8988T (cell line): ENCODE measurements around the gene WHRN.

Source experiments
- DNase-seq: peaks from one replicate; pipeline ENCODE4 v3.0.0; 2011

WHRN gene

GRCh38 chr9:114414346-114414745 lies 90.9 kb downstream of the WHRN start:
- no peak for DNase-seq

GRCh38 chr9:114413861-114414301 lies 91.4 kb downstream of the WHRN start:
- DNase-seq, result no peak

- no peak for DNase-seq
Observed at GRCh38 chr9:114412048-114412683, 93.1 kb downstream of the WHRN start.

DNA sequence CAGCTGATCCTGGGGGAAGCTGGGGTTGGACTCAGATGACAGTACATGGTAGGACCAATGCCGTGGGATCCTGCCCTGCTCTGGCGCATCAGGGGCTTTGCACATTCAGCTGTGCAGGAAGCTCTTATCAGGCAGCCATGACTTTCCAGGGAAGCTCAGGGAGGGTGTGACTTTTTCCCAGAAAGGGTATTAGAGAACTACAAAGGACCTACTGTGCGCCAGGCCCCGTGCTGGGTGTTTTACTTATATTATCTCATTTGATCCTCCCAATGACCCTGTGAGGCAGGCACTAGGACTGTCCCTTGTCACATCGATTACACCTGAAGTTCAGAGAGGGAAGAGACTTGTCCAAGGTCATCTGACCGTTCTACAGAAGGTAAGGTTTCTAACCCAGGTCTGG lies 93.8 kb downstream of the WHRN start:
- no peak for DNase-seq

GRCh38 chr9:114410910-114411309 lies 94.4 kb downstream of the WHRN start:
- no peak for DNase-seq

- DNase-seq, result no peak
Observed at GRCh38 chr9:114409842-114410241, 95.4 kb downstream of the WHRN start.

- DNase-seq, result no peak
Observed at GRCh38 chr9:114409103-114409780, 96.0 kb downstream of the WHRN start.

DNA sequence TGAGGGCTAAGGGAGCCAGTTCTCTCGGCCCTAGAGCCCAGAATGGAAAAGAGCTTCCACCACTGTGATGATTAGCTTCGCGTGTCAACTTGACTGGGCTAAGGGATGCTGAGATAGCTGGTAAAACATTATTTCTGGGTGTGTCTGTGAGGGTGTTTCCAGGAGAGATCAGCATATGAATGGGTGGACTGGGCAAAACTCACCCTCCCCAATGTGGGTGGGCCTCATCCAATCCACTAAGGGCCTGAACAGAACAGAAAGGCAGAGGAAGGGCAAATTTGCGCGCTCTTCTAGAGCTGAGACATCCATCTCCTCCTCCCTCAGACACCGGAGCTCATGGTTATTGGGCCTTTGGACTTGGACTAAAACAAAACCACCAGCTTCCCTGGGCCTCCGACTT lies 96.6 kb downstream of the WHRN start:
- DNase-seq, result no peak

- no peak for DNase-seq
Observed at GRCh38 chr9:114407889-114408288, 97.4 kb downstream of the WHRN start.

DNA sequence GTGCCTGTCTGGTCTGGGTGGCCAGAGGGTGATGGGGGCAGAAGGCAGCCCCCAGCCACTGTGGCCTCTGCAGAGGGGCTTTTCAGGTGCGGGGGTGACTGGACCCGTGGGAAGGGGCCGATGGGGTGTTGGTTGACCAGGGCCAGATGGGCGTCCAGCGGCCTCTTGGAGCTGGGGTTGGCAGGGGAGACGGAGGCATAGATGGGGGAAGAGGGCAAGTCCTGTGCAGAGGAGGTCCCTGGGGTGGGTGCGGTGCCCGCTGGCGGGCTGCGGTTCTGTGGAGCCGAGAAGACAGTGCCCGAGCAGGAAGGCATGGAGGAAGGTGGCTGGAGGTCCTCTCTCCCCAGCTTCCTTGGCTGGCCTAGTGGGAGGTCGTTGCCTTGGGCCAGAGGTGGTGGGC lies 98.8 kb downstream of the WHRN start:
- no peak for DNase-seq

DNA sequence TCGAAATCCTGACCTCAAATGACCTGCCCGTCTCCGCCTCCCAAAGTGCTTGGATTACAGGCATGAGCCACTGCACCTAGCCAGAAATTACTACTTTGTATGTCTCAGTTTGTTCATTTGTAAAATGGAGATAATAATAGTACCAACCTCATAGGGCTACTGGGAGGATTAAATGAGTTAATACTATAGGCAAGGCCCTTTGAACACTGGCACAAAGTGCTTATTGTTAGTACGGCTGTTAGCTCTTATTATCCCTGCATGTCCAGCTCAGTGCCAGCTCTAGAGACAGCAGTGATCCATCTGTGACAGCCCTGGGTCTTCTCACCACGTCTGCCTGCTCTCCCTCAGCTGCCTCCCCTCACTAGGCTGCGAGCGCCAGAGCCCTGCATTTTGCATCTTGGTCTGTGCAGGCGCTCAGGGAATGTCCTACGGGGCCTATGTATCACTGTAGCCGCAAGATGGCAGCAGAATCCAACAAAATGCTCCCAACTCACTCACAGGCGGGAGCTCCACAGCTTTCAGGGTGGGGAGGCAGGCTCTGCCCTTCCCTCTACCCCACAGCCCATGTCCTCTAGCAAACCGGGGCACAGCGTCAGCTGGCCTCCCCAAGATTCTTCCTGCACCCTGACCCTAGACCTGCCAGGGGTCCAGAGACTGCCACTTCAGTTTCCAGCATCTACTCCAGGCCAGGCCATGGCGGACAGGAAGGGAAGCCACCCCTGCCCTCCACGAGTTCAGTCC lies 99.8 kb downstream of the WHRN start:
- peak; percentile 93 for DNase-seq

DNA sequence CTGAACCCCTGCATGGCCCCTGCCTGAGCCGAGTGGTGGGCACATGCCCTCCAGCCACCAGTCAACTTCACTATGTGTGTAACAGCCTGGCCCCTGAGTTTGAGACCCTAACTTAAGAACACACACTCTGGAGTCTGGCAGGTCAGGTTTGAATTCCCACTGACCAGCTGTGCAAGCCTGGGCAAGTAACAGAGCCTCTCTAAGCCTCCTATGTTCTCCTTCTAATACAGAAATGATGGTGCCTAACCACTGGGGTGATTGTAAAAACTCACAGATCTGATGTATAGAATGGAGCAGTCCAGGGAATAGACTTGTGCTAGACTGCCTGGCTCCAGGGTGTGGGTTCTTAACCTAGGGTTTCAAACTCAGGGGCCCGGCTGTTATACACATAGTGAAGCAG lies 100.7 kb downstream of the WHRN start:
- no peak for DNase-seq

DNA sequence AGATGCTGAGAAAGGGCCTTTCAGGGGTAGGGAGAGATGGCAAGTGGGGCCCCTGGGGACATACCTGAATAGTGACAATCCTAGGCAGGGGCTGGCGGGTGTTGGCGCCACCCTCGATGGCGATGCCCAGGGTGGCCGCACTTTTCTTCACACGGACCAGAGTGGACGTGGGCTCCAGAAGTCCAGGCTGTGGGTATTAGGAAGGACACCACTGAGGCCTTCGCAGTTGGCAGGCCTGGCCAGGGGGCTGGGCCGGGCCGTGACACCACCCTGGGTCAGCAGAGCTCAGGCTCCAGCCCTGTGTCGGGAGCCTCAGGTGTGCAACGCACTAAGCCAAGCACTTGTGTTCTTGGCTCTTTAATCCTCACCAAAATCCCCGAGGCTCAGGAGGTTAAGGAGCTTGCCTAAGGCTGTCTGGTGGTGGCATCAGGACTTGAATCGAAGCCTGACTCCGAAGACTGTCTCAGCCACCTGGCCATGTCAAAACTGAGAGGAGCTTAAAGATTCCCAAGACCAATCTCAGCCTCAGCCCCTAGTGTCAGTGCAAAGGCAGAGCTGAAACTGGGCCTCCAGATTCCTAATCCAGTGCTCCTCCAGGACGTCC lies 102.0 kb downstream of the WHRN start:
- no peak for DNase-seq

GRCh38 chr9:114401344-114401743 lies 103.9 kb downstream of the WHRN start:
- no peak for DNase-seq

- DNase-seq, result no peak
Observed at GRCh38 chr9:114400772-114401171, 104.5 kb downstream of the WHRN start.

- no peak for DNase-seq
Observed at GRCh38 chr9:114400219-114400618, 105.1 kb downstream of the WHRN start.

- no peak for DNase-seq
Observed at GRCh38 chr9:114399381-114399780, 105.9 kb downstream of the WHRN start.

GRCh38 chr9:114397848-114398605 lies 107.2 kb downstream of the WHRN start:
- DNase-seq, result peak; percentile 96

DNA sequence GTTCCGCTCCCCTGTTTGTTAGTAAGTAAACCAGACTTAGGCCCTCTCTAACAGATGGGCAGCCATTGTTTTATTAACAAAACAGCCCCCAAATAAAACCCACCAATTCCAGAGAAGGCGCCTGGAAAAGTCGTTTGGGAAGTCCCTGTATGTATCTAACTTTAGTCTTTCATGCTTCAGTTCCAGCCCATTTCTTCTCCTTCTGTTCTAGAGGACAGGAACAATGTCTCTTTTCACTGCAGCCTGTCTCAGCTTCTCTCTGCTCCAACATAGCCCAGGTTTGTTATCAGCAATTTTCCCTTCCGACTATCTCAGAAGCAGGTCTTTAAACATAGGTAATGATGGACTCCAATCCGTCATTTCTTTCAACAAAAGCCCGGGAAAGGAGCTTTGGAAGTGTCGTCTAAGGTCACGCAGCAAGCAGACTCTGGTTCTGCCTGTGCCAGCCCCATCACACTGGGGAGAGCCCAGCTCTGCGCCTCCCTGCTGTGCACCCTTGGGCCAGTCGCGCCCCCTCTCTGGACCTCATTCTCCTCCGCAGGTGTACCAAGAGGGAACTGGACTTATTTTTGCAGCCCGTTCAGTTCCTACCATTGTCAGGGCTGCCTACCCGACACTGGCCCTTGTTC lies 107.9 kb downstream of the WHRN start:
- no peak for DNase-seq

DNA sequence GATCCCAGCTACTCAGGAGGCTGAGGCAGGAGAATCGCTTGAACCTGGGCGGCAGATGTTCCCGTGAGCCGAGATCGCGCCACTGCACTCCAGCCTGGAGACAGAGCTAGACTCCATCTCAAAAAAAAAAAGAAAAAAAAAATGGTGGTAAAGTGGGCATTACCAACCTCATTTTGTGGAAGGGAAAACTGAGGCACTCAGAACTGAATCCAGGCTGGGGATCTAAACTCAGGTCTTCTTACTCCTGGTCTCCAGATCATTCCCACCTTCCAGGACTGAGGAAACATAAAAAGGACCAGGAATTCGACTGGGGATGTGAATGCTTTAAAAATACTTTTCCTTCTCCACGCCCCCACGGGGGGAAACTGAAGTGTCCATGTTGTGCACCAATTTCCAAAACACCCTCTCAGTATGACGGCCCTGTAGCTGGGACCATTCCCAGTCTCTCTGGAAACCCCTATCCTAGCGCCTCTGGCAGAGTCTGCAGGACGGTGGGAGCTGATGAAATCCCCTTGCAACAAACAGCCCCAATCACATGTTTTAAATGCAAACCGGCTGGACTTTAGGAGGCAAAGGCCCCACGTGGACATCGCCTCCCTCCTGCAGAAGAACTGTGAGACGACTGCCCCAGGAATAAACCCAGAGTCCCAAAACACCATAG lies 108.6 kb downstream of the WHRN start:
- DNase-seq, result no peak

- DNase-seq, result no peak
Observed at GRCh38 chr9:114395768-114396167, 109.5 kb downstream of the WHRN start.

DNA sequence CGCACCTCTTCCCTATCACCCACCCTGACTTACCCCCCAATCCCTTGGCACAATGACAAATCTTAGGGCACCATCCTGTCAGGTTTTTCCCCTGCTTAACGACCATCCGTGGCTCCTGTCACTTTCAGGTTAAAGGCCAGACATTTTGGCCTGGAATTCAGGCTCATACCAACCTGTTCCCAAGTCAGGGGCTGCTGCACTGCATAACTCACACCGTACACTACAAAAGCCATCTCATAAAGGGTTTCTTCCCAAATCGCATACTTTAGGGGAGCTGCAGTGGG lies 110.0 kb downstream of the WHRN start:
- no peak for DNase-seq
